ENCODE measurements around the gene ADK. TPM values are rescaled to one million over a fixed set of nuclear protein-coding genes. Genes with fewer than 3 reads are reported as not detected.
"Not testable (repeated sequence)": the region's sequence is repeated elsewhere in the genome, so short reads cannot be mapped to it uniquely, and the experiment has no call there.

The ADK gene
- total RNA-seq, 4 donors from 2014 or later, result 42.3 to 46.3 (median 42.9) TPM

- TF ChIP-seq CTCF (IDR thresholded peaks at IDR 0.05) (no peak), POLR2A (IDR thresholded peaks at IDR 0.05) (no peak)
- 15% methylated on average over 2 of the region's 2 CpGs for WGBS, 2 donors
- no peak overlapping the region for H3K4me3 ChIP-seq (ENCODE audit: low read depth, poor library complexity, severe bottlenecking)
- DNase-seq (ENCODE audit: low spot score in 2 of 2), result no peak
- intact Hi-C loops (cut with DNase I; ENCODE audit: low total_unique reads), result loop anchor here (10.0 kb wide), 1 partner anchor 70 kb away; no protein-coding TSS in a partner anchor
Observed at GRCh38 chr10:74145133-74145532, 5.9 kb upstream of the ADK start.

- DNase-seq (ENCODE audit: low spot score in 2 of 2); H3K4me3 ChIP-seq (ENCODE audit: low read depth, poor library complexity, severe bottlenecking): not testable (repeated sequence)
- intact Hi-C loops (cut with DNase I; ENCODE audit: low total_unique reads), result loop anchor here (10.0 kb wide), 1 partner anchor 68 kb away; no protein-coding TSS in a partner anchor
- 94 to 95% methylated on average over 10 of the region's 10 CpGs for WGBS, 2 donors
Observed at GRCh38 chr10:74146980-74147379, 4.0 kb upstream of the ADK start.

- intact Hi-C loops (cut with DNase I; ENCODE audit: low total_unique reads), result no loop called here
- peak; percentile 78 to 96 for DNase-seq (ENCODE audit: low spot score in 2 of 2)
- TF ChIP-seq CTCF (IDR thresholded peaks at IDR 0.05), result no peak
- TF ChIP-seq POLR2A (IDR thresholded peaks at IDR 0.05), result no peak
- peak within 1 kb of the TSS; percentile 90 for H3K4me3 ChIP-seq (ENCODE audit: low read depth, poor library complexity, severe bottlenecking)
- 0 to 1% methylated on average over 16 to 31 of the region's 32 CpGs for WGBS, 2 donors
Observed at GRCh38 chr10:74150204-74150989, 624 bp upstream of the ADK start, which contains the start of gene AP3M1. TSS of gene AP3M1 (minus strand) at chr10:74150828. CDS start at chr10:74138379, 12,449 bp downstream.

- intact Hi-C loops (cut with DNase I; ENCODE audit: low total_unique reads), result no loop called here
- 17 to 19% methylated on average over 5 of the region's 5 CpGs for WGBS, 2 donors
Observed at GRCh38 chr10:74151879-74152722, 1.1 kb downstream of the ADK start.

GRCh38 chr10:74153123-74153522, 2.1 kb downstream of the ADK start:
- H3K4me3 ChIP-seq (ENCODE audit: low read depth, poor library complexity, severe bottlenecking), result no peak overlapping the region
- no peak for TF ChIP-seq POLR2A (IDR thresholded peaks at IDR 0.05)
- TF ChIP-seq CTCF (IDR thresholded peaks at IDR 0.05), result no peak

More at GRCh38 chr10:74151879-74152722, 1.1 kb downstream of the ADK start:
- no peak for TF ChIP-seq POLR2A (IDR thresholded peaks at IDR 0.05)
- TF ChIP-seq CTCF (IDR thresholded peaks at IDR 0.05), result no peak
- H3K4me3 ChIP-seq (ENCODE audit: low read depth, poor library complexity, severe bottlenecking), result peak overlapping the region; percentile 90
- no peak for DNase-seq (ENCODE audit: low spot score in 2 of 2)

GRCh38 chr10:74153676-74154075, 2.7 kb downstream of the ADK start:
- intact Hi-C loops (cut with DNase I; ENCODE audit: low total_unique reads), result no loop called here
- no peak overlapping the region for H3K4me3 ChIP-seq (ENCODE audit: low read depth, poor library complexity, severe bottlenecking)

More at GRCh38 chr10:74153123-74153522, 2.1 kb downstream of the ADK start:
- no peak for DNase-seq (ENCODE audit: low spot score in 2 of 2)
- intact Hi-C loops (cut with DNase I; ENCODE audit: low total_unique reads), result no loop called here
- WGBS, 2 donors, result 28 to 34% methylated on average over 4 of the region's 4 CpGs

More at GRCh38 chr10:74153676-74154075, 2.7 kb downstream of the ADK start:
- TF ChIP-seq POLR2A (IDR thresholded peaks at IDR 0.05) (no peak), CTCF (IDR thresholded peaks at IDR 0.05) (no peak)
- WGBS, 2 donors, result 43 to 62% methylated on average over 4 of the region's 4 CpGs
- no peak for DNase-seq (ENCODE audit: low spot score in 2 of 2)

All from lower leg skin (tissue), 4 donors.